Spleen (tissue), 11 donors: Measurements from ENCODE around the gene WDR59. TPM values are rescaled to one million over a fixed set of nuclear protein-coding genes. Genes with fewer than 3 reads are reported as not detected.

Source experiments
- DNase-seq: peaks from one replicate; pipeline ENCODE4 v3.0.0-alpha.2; 2020
- H3K27ac ChIP-seq, 8 donors: fragments of 200-600 bp; sonication (generic) in 7 of 8; 1 replicate in 4 of 8; 2 replicates in 4 of 8; pipeline versions ENCODE4 v1.5.0 to v1.8.0; 2016 to 2021; ENCODE audit warnings: inconsistent platforms in 4 of 8, mild to moderate bottlenecking in 4 of 8, moderate library complexity in 1 of 8
- H3K27me3 ChIP-seq, 7 donors: fragments of 200-600 bp; sonication (generic) in 6 of 7; replicated peaks in 1 of 7; 1 replicate in 4 of 7; 2 replicates in 3 of 7; pipeline versions ENCODE4 v1.5.0 to v1.8.0; 2016 to 2021; ENCODE audit warnings: inconsistent platforms in 3 of 7, mild to moderate bottlenecking in 1 of 7
- H3K36me3 ChIP-seq, 6 donors: fragments of 200-600 bp; sonication (generic) in 5 of 6; 1 replicate in 4 of 6; 2 replicates in 2 of 6; pipeline versions ENCODE4 v1.5.0 to v1.8.0; 2016 to 2021; ENCODE audit warnings: inconsistent platforms in 2 of 6
- H3K4me1 ChIP-seq, 6 donors: fragments of 200-600 bp; sonication (generic) in 5 of 6; 1 replicate in 3 of 6; 2 replicates in 3 of 6; pipeline versions ENCODE4 v1.5.0 to v1.8.0; 2016 to 2021; ENCODE audit warnings: inconsistent platforms in 3 of 6
- H3K4me3 ChIP-seq, 8 donors: fragments of 200-600 bp; sonication (generic) in 7 of 8; 1 replicate in 4 of 8; 2 replicates in 4 of 8; pipeline versions ENCODE4 v1.5.0 to v1.8.0; 2016 to 2021; ENCODE audit warnings: inconsistent platforms in 4 of 8, mild to moderate bottlenecking in 4 of 8, moderate library complexity in 2 of 8
- H3K9me3 ChIP-seq, 8 donors: fragments of 200-600 bp; sonication (generic) in 7 of 8; 1 replicate in 4 of 8; 2 replicates in 4 of 8; pipeline versions ENCODE4 v1.5.0 to v1.8.0; 2016 to 2021; ENCODE audit warnings: inconsistent platforms in 4 of 8
- CTCF ChIP-seq, 11 experiments: fragments of 200-600 bp in 7 of 11; fragments of 450-650 bp in 4 of 11; sonication (generic) in 4 of 11; IDR thresholded peaks in 8 of 11; conservative IDR thresholded peaks in 3 of 11; 1 replicate in 7 of 11; 2 replicates in 4 of 11; pipeline versions ENCODE4 v1.4.0 to v1.8.0; 2016 to 2021; ENCODE audit warnings: antibody characterized with exemption in 11 of 11, inconsistent platforms in 4 of 11, mild to moderate bottlenecking in 1 of 11
- POLR2A ChIP-seq, 3 donors: fragments of 450-650 bp; IDR thresholded peaks; one replicate each; pipeline ENCODE4 v1.5.1; 2017; ENCODE audit warnings: antibody characterized with exemption in 3 of 3, mild to moderate bottlenecking in 1 of 3
- POLR2AphosphoS5 ChIP-seq, 3 donors: sonication (generic); formaldehyde crosslinking; IDR thresholded peaks; one replicate each; pipeline ENCODE4 v1.5.1; 2017; ENCODE audit warnings: antibody characterized with exemption in 3 of 3
- WGBS, 5 donors: extraction: QIAGEN DNeasy Blood & Tissue Kit in 3 of 5; methylation state at CpG; one replicate each; pipeline versions ENCODE4 v1.1.5 to v1.1.7; 2013 to 2018; 5-methylcytosine and 5-hydroxymethylcytosine counted together
- intact Hi-C: fragments of 100-400 bp; cut with DNase I; formaldehyde crosslinking; loops from one replicate; pipeline ENCODE4 v1.15.0; 2023; ENCODE audit warnings: low total_unique reads
- polyA plus RNA-seq, 3 donors: library from polyadenylated mRNA; stranded (reverse); fragments of 200-250 nt; gene quantifications; one replicate each; pipeline ENCODE4 v1.2.1, GENCODE V29; 2013
- total RNA-seq, 7 donors: library from RNA; depleted of rRNA in 3 of 7; stranded (reverse); fragments of >200 nt in 3 of 7; fragmentation: NEBNext Ultra II Directional in 4 of 7; extraction: Animal tissue kit (Norgen Biotek cat#: 25700) in 4 of 7; gene quantifications; one replicate each; pipeline versions ENCODE4 v1.1.0 to v1.2.1, GENCODE V29; 2016 to 2021
- donor health status: healthy with polysubstance abuse.
- donor health status: DM: no; HTN: no; CAD: no; lungs with moderate emphysema.
- donor health status: DM: no; HTN: no; CAD: no.
- donor health status: Bipolar disorder and iron deficiency.
- donor health status: healthy.
- donor health status: DM: no; HTN: no; CAD: no.
- donor health status: DM: yes; HTN: yes; CAD: no.

Gene WDR59
- total and polyA plus RNA-seq, 10 donors, result 18.1 to 76.7 (median 46.4) TPM

- no peak for DNase-seq
- Histone ChIP-seq H3K9me3 (peaks cover 0 to 15% (median 0%) of the 10 kb centered on the region in 8 donors), H3K36me3 (peaks cover 0 to 92% (median 51%) of the 10 kb centered on the region in 6 donors), H3K27ac (no peak overlapping the region), H3K4me3 (no peak overlapping the region), H3K4me1 (no peaks in the 10 kb centered on the region), H3K27me3 (no peaks in the 10 kb centered on the region)
- TF ChIP-seq CTCF (IDR thresholded peaks at IDR 0.05 in 8 of 11, conservative IDR thresholded peaks at IDR 0.05 in 3 of 11) (no peak), POLR2A (IDR thresholded peaks at IDR 0.05) (no peak), POLR2AphosphoS5 (IDR thresholded peaks at IDR 0.05) (no peak)
- WGBS, 5 donors, result 95 to 98% (median 97%) methylated on average over 12 of the region's 12 CpGs
- intact Hi-C loops, result no loop called here
Measured at GRCh38 chr16:74903901-74904678, 80.8 kb downstream of the WDR59 start.

- TF ChIP-seq POLR2AphosphoS5 (IDR thresholded peaks at IDR 0.05), result no peak
- no peak for TF ChIP-seq POLR2A (IDR thresholded peaks at IDR 0.05)
- TF ChIP-seq CTCF (IDR thresholded peaks at IDR 0.05 in 8 of 11, conservative IDR thresholded peaks at IDR 0.05 in 3 of 11), result no peak
- no peak for DNase-seq
- H3K36me3 ChIP-seq, result peaks cover 0 to 93% (median 52%) of the 10 kb centered on the region in 6 donors
Measured at GRCh38 chr16:74903120-74903519, 81.8 kb downstream of the WDR59 start.

GRCh38 chr16:74902161-74902560 lies 82.8 kb downstream of the WDR59 start:
- no peaks in the 10 kb centered on the region for H3K4me1 ChIP-seq
- H3K9me3 ChIP-seq, result peaks cover 0 to 5% (median 0%) of the 10 kb centered on the region in 8 donors
- no peaks in the 10 kb centered on the region for H3K27me3 ChIP-seq
- H3K27ac ChIP-seq, result no peak overlapping the region
- intact Hi-C loops, result no loop called here
- WGBS, 5 donors, result 85 to 92% (median 91%) methylated on average over 5 of the region's 5 CpGs
- TF ChIP-seq CTCF (IDR thresholded peaks at IDR 0.05 in 8 of 11, conservative IDR thresholded peaks at IDR 0.05 in 3 of 11), result no peak
- TF ChIP-seq POLR2AphosphoS5 (IDR thresholded peaks at IDR 0.05), result no peak
- TF ChIP-seq POLR2A (IDR thresholded peaks at IDR 0.05), result no peak
- DNase-seq, result no peak
- peaks cover 0 to 93% (median 47%) of the 10 kb centered on the region in 6 donors for H3K36me3 ChIP-seq
- H3K4me3 ChIP-seq, result no peak overlapping the region

More at GRCh38 chr16:74903120-74903519, 81.8 kb downstream of the WDR59 start:
- intact Hi-C loops, result no loop called here
- Histone ChIP-seq H3K27ac (no peak overlapping the region), H3K4me3 (no peak overlapping the region), H3K9me3 (peaks cover 0 to 15% (median 0%) of the 10 kb centered on the region in 8 donors), H3K4me1 (no peaks in the 10 kb centered on the region), H3K27me3 (no peaks in the 10 kb centered on the region)
- 92 to 100% (median 96%) methylated on average over 1 of the region's 1 CpG for WGBS, 5 donors

- DNase-seq, result no peak
- Histone ChIP-seq H3K27me3 (no peaks in the 10 kb centered on the region), H3K27ac (no peak overlapping the region), H3K4me1 (no peaks in the 10 kb centered on the region), H3K36me3 (peaks cover 0 to 93% (median 42%) of the 10 kb centered on the region in 6 donors), H3K4me3 (no peak overlapping the region), H3K9me3 (peaks cover 0 to 1% (median 0%) of the 10 kb centered on the region in 8 donors)
- TF ChIP-seq POLR2A (IDR thresholded peaks at IDR 0.05) (no peak), POLR2AphosphoS5 (IDR thresholded peaks at IDR 0.05) (no peak), CTCF (IDR thresholded peaks at IDR 0.05 in 8 of 11, conservative IDR thresholded peaks at IDR 0.05 in 3 of 11) (no peak)
- 90 to 95% (median 94%) methylated on average over 4 of the region's 4 CpGs for WGBS, 5 donors
- intact Hi-C loops, result no loop called here
Measured at GRCh38 chr16:74901606-74902005, 83.3 kb downstream of the WDR59 start.
